HL-60 (cell line): ENCODE results near the gene PLEKHG1.

Source experiments
- DNase-seq, 2 experiments: peaks; one replicate each; pipeline ENCODE4 v3.0.0-alpha.2; 2010 to 2020; ENCODE audit warnings: low read depth in 1 of 2, low spot score in 1 of 2
- H3K27ac ChIP-seq: fragments of 250-450 bp; sonication (Bioruptor Pico); replicated peaks from 2 replicates; pipeline ENCODE4 v1.5.1; 2020; ENCODE audit warnings: mild to moderate bottlenecking, moderate library complexity
- H3K27me3 ChIP-seq: fragments of 250-450 bp; sonication (Bioruptor Pico); 2 replicates; pipeline ENCODE4 v1.5.1; 2021; ENCODE audit warnings: mild to moderate bottlenecking, moderate library complexity; ENCODE audit not compliant: insufficient read depth, poor library complexity, severe bottlenecking
- H3K4me3 ChIP-seq: replicated peaks from 2 replicates; pipeline ENCODE4 v1.5.1; 2011; ENCODE audit warnings: mild to moderate bottlenecking, control low read depth, low read length; ENCODE audit not compliant: insufficient read depth
- CTCF ChIP-seq: IDR thresholded peaks from one replicate; pipeline ENCODE4 v1.5.1; 2011; ENCODE audit warnings: low read length, control low read depth, inconsistent platforms; ENCODE audit not compliant: insufficient read depth
- GABPA ChIP-seq: IDR thresholded peaks from 2 replicates; pipeline ENCODE4 v1.6.1; 2012; ENCODE audit warnings: low read depth
- POLR2AphosphoS5 ChIP-seq: IDR thresholded peaks from 2 replicates; pipeline ENCODE4 v1.6.1; 2012; ENCODE audit warnings: low read depth
- SPI1 ChIP-seq: IDR thresholded peaks from 2 replicates; pipeline ENCODE4 v1.6.1; 2012; ENCODE audit warnings: low read depth, mild to moderate bottlenecking, borderline replicate concordance
- TF ChIP-seq, protein P1 (sequence below): IDR thresholded peaks from 2 replicates; pipeline ENCODE4 v1.6.1; 2012; ENCODE audit warnings: low read depth; ENCODE audit not compliant: insufficient replicate concordance

Gene PLEKHG1

GRCh38 chr6:150631984-150632642 lies 32.4 kb downstream of the PLEKHG1 start:
- TF ChIP-seq CTCF = no peak
- no peak for TF ChIP-seq POLR2AphosphoS5
- no peak for TF ChIP-seq SPI1
- TF ChIP-seq, protein P1, sequence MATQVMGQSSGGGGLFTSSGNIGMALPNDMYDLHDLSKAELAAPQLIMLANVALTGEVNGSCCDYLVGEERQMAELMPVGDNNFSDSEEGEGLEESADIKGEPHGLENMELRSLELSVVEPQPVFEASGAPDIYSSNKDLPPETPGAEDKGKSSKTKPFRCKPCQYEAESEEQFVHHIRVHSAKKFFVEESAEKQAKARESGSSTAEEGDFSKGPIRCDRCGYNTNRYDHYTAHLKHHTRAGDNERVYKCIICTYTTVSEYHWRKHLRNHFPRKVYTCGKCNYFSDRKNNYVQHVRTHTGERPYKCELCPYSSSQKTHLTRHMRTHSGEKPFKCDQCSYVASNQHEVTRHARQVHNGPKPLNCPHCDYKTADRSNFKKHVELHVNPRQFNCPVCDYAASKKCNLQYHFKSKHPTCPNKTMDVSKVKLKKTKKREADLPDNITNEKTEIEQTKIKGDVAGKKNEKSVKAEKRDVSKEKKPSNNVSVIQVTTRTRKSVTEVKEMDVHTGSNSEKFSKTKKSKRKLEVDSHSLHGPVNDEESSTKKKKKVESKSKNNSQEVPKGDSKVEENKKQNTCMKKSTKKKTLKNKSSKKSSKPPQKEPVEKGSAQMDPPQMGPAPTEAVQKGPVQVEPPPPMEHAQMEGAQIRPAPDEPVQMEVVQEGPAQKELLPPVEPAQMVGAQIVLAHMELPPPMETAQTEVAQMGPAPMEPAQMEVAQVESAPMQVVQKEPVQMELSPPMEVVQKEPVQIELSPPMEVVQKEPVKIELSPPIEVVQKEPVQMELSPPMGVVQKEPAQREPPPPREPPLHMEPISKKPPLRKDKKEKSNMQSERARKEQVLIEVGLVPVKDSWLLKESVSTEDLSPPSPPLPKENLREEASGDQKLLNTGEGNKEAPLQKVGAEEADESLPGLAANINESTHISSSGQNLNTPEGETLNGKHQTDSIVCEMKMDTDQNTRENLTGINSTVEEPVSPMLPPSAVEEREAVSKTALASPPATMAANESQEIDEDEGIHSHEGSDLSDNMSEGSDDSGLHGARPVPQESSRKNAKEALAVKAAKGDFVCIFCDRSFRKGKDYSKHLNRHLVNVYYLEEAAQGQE = no peak
- TF ChIP-seq GABPA = no peak
- Histone ChIP-seq H3K27ac (no peak overlapping the region), H3K27me3 (peaks cover 14% of the 10 kb centered on the region), H3K4me3 (no peak overlapping the region)
- DNase-seq = no peak

DNA sequence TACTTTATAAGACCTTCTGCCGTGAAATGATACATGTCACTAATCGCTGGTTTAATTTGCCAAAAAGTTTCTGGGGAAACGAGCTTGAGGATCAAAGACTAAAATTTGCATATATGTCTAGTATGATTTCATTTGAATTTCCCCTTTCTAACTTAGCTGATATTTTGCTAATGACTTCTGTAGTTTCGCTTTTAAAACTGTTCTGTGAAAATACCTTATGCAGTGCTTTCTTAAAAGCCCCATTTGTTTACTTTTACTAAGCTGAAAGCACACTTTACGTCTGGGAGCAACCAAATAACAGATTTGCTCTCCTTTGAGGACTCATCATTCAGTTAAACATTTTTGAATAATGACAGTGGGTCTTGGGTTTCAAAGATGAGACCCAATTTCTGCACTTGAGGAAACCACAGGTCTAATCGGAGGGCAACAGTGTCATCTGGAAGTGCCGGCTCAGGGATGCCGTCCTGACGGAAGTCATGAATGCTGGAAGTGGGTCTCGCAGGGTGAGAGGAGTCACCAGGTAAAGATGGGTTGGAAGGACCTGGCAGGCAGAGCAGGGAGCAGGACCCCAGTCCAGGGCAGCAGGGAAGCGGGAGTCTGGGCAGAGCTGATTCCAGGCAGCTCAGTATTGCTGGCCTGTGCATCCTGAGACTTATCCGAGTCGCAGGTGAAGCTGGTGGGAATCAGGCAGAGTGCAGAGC lies 33.2 kb downstream of the PLEKHG1 start:
- no peak for TF ChIP-seq POLR2AphosphoS5
- TF ChIP-seq, protein P1 = no peak
- no peak for TF ChIP-seq CTCF
- TF ChIP-seq SPI1 = no peak
- TF ChIP-seq GABPA = no peak
- peaks cover 11% of the 10 kb centered on the region for H3K27me3 ChIP-seq
- DNase-seq = no peak
- no peak overlapping the region for H3K27ac ChIP-seq
- no peak overlapping the region for H3K4me3 ChIP-seq

DNA sequence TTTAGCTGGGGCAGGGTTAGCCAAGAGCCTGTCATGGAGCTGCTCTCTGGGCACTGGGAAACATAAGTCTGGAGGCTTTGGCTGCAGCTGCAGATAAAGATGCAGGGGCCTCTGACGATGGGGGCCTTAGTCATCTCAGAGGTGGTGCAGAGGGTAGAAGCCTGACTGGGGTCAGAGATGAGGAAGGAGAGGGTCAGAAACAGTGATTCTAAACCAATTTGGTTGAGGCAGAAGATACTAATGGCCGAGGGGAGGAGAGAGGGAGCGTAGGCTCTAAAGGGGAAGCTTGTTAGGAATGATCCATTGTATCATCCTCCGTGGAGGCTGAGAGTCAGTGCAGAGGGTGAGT lies 33.8 kb downstream of the PLEKHG1 start:
- Histone ChIP-seq H3K27ac (no peak overlapping the region), H3K4me3 (no peak overlapping the region), H3K27me3 (peaks cover 11% of the 10 kb centered on the region)
- DNase-seq = no peak
- TF ChIP-seq, protein P1 = no peak
- no peak for TF ChIP-seq GABPA
- TF ChIP-seq SPI1 = no peak
- TF ChIP-seq CTCF = no peak
- TF ChIP-seq POLR2AphosphoS5 = no peak
